C4-2B (cell line): ENCODE results near the gene DNAJC1.
"Not testable (repeated sequence)": the region's sequence is repeated elsewhere in the genome, so short reads cannot be mapped to it uniquely, and the experiment has no call there.

Experiments
- H3K27ac ChIP-seq: fragments of 450-650 bp; 2 replicates; pipeline ENCODE4 v1.5.1; 2017
- CTCF ChIP-seq: fragments of 450-650 bp; conservative IDR thresholded peaks from 2 replicates; pipeline ENCODE4 v1.5.1; 2017; ENCODE audit warnings: mild to moderate bottlenecking
- ZFX ChIP-seq: fragments of 450-650 bp; IDR thresholded peaks from 2 replicates; pipeline ENCODE4 v1.6.1; 2017

The DNAJC1 gene

GRCh38 chr10:22034333-22034732, 30.8 kb upstream of the DNAJC1 start:
- H3K27ac ChIP-seq = no peak overlapping the region
- TF ChIP-seq ZFX (no peak), CTCF (no peak)

- not testable (repeated sequence) for H3K27ac ChIP-seq
Observed at GRCh38 chr10:22032268-22032667, 28.7 kb upstream of the DNAJC1 start.

GRCh38 chr10:22030421-22030820, 26.9 kb upstream of the DNAJC1 start:
- TF ChIP-seq CTCF = no peak
- no peak for TF ChIP-seq ZFX
- H3K27ac ChIP-seq = no peak overlapping the region

GRCh38 chr10:22029445-22030236, 26.1 kb upstream of the DNAJC1 start:
- TF ChIP-seq ZFX = no peak
- TF ChIP-seq CTCF = no peak
- no peak overlapping the region for H3K27ac ChIP-seq

GRCh38 chr10:22027364-22028238, 24.1 kb upstream of the DNAJC1 start:
- no peak for TF ChIP-seq ZFX
- no peak for TF ChIP-seq CTCF
- no peak overlapping the region for H3K27ac ChIP-seq

- TF ChIP-seq ZFX (no peak), CTCF (no peak)
- no peak overlapping the region for H3K27ac ChIP-seq
Observed at GRCh38 chr10:22026287-22026686, 22.8 kb upstream of the DNAJC1 start.

- no peak overlapping the region for H3K27ac ChIP-seq
- TF ChIP-seq CTCF (no peak), ZFX (no peak)
Observed at GRCh38 chr10:22023508-22023907, 20.0 kb upstream of the DNAJC1 start.
